Duodenal mucosa (tissue), 2 donors: ENCODE results near the gene HSPBAP1.

Experiments
- H3K27ac ChIP-seq: one replicate; pipeline ENCODE4 v1.7.0; 2013; ENCODE audit warnings: low read depth, low read length
- H3K27me3 ChIP-seq, 2 donors: one replicate each; pipeline ENCODE4 v1.7.0; 2013; ENCODE audit warnings: low read length in 2 of 2, control low read depth in 1 of 2; ENCODE audit not compliant: insufficient read depth in 2 of 2, control insufficient read depth in 1 of 2
- H3K36me3 ChIP-seq, 2 donors: one replicate each; pipeline ENCODE4 v1.7.0; 2013; ENCODE audit warnings: low read length in 2 of 2, control low read depth in 1 of 2; ENCODE audit not compliant: insufficient read depth in 2 of 2, control insufficient read depth in 1 of 2
- H3K4me1 ChIP-seq, 2 donors: one replicate each; pipeline ENCODE4 v1.7.0; 2013; ENCODE audit warnings: low read length in 2 of 2, control low read depth in 1 of 2; ENCODE audit not compliant: insufficient read depth in 2 of 2, control insufficient read depth in 1 of 2
- H3K4me3 ChIP-seq, 2 donors: one replicate each; pipeline ENCODE4 v1.7.0; 2013; ENCODE audit warnings: low read length in 2 of 2, low read depth in 1 of 2
- H3K9ac ChIP-seq, 2 donors: one replicate each; pipeline ENCODE4 v1.7.0; 2013; ENCODE audit warnings: low read length in 2 of 2, low read depth in 1 of 2
- H3K9me3 ChIP-seq, 2 donors: one replicate each; pipeline ENCODE4 v1.7.0; 2013; ENCODE audit warnings: low read length in 2 of 2, control low read depth in 1 of 2; ENCODE audit not compliant: control insufficient read depth in 1 of 2

The HSPBAP1 gene

DNA sequence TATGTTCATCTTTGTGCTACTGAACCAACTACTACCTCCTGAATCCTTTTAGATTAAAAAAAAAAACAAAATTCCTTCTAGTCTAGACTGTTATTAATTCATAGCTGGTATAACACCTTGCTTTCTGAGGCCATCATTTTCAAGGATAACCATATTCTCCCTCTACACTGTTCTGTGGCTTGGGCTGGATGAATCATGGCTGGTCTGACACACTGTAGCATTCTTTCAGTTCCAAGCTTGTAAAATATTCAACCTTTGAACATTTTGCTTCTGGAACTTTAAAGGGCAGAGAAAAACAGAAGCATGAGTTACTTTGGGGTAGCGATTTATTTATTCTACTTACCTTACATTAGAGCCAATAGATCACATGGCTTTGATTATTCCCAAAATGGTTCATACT is 7.6 kb downstream of the HSPBAP1 start:
- no peaks in the 10 kb centered on the region for H3K9me3 ChIP-seq
- H3K9ac ChIP-seq: no peak overlapping the region
- H3K4me3 ChIP-seq: no peak overlapping the region
- no peaks in the 10 kb centered on the region for H3K4me1 ChIP-seq
- no peaks in the 10 kb centered on the region for H3K36me3 ChIP-seq
- no peak overlapping the region for H3K27ac ChIP-seq
- H3K27me3 ChIP-seq: no peaks in the 10 kb centered on the region

DNA sequence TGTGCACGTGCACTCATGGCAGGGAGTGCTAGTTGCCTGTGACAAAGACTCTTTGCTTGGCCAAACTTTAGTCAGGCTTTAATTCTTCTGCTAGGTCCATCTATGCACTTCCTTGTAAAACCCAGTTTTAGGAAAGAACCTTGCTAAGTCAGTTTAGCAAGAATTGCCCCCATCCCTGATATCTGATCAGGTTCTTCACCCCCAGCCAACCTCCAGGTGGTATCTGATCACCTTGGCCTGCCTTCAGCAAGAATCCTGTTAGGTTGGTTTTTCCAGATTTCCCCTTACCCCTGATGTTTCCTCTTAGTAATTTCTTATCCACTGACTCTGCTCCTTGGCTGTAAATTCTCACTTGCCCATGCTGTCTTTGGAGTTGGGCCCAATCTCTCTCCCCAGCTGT is 8.4 kb downstream of the HSPBAP1 start:
- no peak overlapping the region for H3K9ac ChIP-seq
- no peak overlapping the region for H3K27ac ChIP-seq
- no peak overlapping the region for H3K4me3 ChIP-seq
- H3K9me3 ChIP-seq: no peaks in the 10 kb centered on the region
- H3K36me3 ChIP-seq: no peaks in the 10 kb centered on the region
- H3K27me3 ChIP-seq: no peaks in the 10 kb centered on the region
- H3K4me1 ChIP-seq: no peaks in the 10 kb centered on the region

DNA sequence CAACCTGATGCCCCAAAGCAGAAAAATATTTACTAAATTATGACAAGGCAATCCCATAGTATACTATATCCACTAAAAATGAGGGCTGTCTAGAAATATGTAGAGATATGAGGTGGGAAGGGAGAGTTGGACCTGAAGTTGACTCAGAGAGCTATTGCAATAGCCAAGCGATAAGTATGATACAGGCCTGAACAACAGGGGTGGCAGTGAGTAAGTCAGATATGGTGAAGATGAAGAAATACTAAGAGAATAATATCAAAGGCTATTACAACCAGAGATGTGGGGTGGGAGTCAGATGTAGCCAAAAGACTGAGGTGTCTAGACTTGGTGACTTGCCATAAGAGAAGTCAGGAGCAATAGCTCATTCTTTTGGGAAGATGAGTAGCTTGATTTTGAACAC is 9.2 kb downstream of the HSPBAP1 start:
- Histone ChIP-seq H3K36me3 (no peaks in the 10 kb centered on the region), H3K27ac (no peak overlapping the region), H3K9ac (no peak overlapping the region), H3K9me3 (no peaks in the 10 kb centered on the region), H3K4me1 (no peaks in the 10 kb centered on the region), H3K27me3 (no peaks in the 10 kb centered on the region), H3K4me3 (no peak overlapping the region)

DNA sequence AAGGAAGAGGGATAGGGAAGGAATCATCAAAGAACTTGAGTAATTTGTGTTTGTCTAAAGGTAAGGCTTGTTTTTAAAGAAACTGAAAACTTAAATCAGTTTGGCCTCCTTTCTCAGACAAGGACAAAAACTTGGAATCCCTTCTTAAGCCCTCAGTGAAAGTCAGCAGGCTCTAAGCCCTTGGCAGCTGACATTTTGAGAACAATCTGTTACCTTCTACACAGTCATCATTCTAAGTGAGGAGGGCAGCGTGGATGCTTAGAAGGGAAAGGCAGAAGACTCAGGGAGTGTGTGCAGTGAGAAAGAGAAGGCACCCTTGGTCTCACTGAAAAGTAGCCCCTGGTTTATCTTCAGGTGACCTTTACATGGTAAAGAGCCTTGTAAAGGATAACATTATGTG is 10.8 kb downstream of the HSPBAP1 start:
- Histone ChIP-seq H3K27me3 (no peaks in the 10 kb centered on the region), H3K4me3 (no peak overlapping the region), H3K27ac (no peak overlapping the region), H3K36me3 (no peaks in the 10 kb centered on the region), H3K4me1 (no peaks in the 10 kb centered on the region), H3K9ac (no peak overlapping the region), H3K9me3 (no peaks in the 10 kb centered on the region)

DNA sequence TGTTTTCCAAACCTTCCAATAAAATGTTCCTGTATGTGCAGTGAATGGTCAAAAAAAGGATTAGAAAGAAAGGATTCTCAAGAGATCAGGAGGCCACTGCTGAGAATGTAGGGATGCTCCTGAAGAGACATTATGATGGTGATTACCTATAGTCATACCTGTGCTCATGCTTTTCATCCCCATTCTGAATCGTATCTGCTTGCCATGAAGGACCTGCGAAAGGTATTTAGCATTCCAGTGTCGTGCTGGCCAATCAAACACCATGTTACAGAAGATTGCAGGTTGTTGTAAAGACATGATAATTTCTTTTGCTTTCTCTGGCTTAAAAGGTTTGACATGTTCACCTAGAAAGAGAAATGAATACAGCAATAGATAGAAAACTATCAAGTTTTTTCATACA is 16.1 kb downstream of the HSPBAP1 start:
- H3K4me3 ChIP-seq: no peak overlapping the region
- H3K9ac ChIP-seq: no peak overlapping the region
- no peak overlapping the region for H3K27ac ChIP-seq
- H3K4me1 ChIP-seq: peaks cover 0 to 7% of the 10 kb centered on the region in 2 donors
- H3K27me3 ChIP-seq: no peaks in the 10 kb centered on the region
- H3K36me3 ChIP-seq: peaks cover 0 to 3% of the 10 kb centered on the region in 2 donors
- H3K9me3 ChIP-seq: no peaks in the 10 kb centered on the region

DNA sequence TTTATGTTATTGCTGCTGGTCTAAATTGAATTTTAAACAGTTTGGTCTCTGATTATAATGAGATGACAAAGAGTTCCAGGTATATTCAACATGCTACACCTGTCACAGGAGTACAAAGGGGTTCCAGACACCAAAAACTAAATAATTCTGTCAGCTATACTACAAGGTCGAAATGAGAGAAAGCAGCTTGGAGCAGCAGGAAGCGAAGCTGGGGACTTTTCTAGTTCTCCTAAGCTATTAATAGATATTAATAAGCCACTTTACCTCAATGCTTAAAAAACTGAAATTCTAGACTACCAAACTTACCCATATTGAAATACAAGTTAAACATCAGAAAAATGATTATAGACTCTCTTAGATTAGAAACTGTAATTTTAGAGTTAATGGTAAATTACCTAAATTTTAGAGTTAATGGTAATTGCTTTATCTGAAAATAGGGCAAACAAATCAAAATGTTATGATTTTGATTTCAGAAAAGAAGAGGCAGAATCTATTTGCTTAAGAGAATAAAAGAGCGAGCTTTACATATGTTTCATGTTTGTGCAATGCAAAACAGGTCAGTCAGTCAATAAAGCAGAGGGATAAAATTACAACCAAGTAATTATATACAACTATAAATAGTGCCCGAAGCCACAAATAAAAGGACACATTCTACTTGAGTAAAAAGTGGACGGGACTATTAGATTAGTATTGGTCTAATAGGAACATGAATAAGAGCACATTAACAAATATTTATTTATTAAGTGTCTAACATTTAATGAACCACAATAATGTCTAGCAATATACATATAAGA is 16.8 kb downstream of the HSPBAP1 start:
- Histone ChIP-seq H3K36me3 (peaks cover 0 to 3% of the 10 kb centered on the region in 2 donors), H3K9me3 (no peaks in the 10 kb centered on the region), H3K9ac (no peak overlapping the region), H3K27me3 (no peaks in the 10 kb centered on the region), H3K4me1 (peaks cover 0 to 7% of the 10 kb centered on the region in 2 donors), H3K27ac (no peak overlapping the region), H3K4me3 (no peak overlapping the region)

DNA sequence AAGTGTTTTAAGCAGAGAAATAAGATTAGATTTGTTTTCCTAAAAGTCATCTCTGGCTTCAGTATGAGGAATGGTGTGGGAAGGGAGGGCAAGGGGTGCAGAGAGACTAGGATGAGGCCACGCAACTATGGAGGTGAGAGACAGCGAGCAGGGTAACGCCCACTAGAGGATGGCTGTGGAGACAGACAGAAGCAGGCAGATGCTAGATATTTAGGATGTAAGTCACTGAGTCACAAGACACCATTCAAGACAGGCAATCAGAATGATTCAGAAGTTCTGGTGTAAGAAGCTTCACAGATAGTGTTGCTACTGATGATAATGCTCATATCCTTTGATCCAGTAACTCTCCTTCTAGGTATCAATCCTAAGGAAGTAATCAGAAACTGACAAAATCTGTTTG is 19.1 kb downstream of the HSPBAP1 start:
- no peaks in the 10 kb centered on the region for H3K27me3 ChIP-seq
- no peak overlapping the region for H3K9ac ChIP-seq
- H3K36me3 ChIP-seq: peaks cover 0 to 3% of the 10 kb centered on the region in 2 donors
- no peaks in the 10 kb centered on the region for H3K9me3 ChIP-seq
- H3K4me1 ChIP-seq: peaks cover 0 to 7% of the 10 kb centered on the region in 2 donors
- H3K4me3 ChIP-seq: no peak overlapping the region
- H3K27ac ChIP-seq: no peak overlapping the region

DNA sequence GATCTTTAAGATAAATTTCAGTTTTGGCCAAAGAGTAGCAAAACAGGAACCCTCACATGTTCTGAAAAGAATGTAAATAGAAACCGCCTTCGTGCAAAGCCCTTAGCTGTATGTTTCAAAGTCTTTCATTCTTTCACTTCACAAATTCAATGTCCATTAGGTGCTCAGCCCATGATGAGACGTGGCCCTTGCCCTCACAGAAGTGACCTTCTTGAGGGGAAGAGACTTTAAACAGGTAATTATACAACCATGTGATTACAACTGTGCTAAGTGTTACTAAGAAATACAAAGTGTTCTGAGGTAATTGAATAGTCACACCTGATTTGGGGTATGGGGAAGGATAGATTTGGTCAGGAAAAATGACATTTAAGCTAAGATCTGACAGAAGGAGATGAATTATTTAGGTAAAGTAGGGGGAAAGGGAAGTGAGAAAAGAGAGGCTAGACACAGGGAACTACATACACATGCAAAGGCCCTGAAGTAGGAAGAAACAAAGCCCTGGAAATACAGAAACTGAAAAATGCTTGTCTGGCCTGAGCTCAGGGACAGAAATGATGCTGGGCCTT is 19.6 kb downstream of the HSPBAP1 start:
- Histone ChIP-seq H3K4me3 (no peak overlapping the region), H3K27ac (no peak overlapping the region), H3K36me3 (peaks cover 0 to 3% of the 10 kb centered on the region in 2 donors), H3K4me1 (peaks cover 0 to 7% of the 10 kb centered on the region in 2 donors), H3K9ac (no peak overlapping the region), H3K9me3 (no peaks in the 10 kb centered on the region), H3K27me3 (no peaks in the 10 kb centered on the region)

DNA sequence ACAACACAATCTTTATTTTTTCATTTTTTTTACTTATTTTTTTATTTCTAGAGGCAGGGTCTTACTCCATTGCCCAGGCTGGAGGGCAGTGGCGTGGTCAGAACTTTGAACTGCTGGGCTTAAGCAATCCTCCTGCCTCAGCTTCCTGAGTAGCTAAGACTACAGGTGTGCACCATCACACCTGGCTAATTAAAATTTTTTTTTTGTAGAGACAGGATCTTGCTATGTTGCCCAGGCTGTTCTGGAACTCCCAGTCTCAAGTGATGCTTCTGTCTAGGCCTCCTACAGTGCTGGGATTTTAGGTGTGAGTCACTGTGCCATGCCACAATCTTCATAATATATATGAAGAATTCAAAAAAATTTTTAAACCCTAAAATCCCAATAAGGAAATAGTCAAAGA is 20.8 kb downstream of the HSPBAP1 start:
- no peaks in the 10 kb centered on the region for H3K9me3 ChIP-seq
- no peaks in the 10 kb centered on the region for H3K27me3 ChIP-seq
- peaks cover 0 to 7% of the 10 kb centered on the region in 2 donors for H3K4me1 ChIP-seq
- H3K4me3 ChIP-seq: no peak overlapping the region
- no peak overlapping the region for H3K27ac ChIP-seq
- H3K9ac ChIP-seq: no peak overlapping the region
- peaks cover 0 to 3% of the 10 kb centered on the region in 2 donors for H3K36me3 ChIP-seq

DNA sequence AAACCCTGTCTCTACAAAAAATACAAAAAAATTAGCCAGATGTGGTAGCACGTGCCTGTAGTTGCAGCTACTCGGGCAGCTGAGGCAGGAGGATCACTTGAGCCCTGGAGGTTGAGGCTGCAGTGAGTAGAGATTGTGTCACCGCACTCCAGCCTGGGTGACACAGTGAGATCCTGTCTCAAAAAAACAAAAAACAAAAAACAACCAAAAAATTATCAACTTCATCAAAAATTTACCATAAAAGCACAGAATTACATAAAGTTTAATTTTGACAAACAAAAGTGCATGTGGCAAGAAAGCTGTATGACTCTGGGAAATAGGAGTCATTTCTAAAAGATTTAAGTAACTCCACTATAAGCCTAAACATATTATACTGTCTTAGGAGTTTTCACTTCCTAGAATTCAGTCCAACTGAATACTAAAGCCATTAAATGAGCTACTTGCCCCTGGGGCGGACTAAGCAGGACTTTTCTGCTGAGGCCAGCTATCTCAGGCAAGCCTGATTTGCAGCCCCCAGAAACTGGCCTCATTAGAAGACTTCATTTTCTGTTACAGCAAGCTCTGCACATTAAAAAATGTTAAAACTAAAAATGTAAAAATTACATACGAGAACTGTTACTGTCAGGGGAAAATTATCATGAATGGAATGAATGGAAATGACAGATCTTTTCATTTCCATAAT is 23.0 kb downstream of the HSPBAP1 start:
- Histone ChIP-seq H3K36me3 (peaks cover 0 to 2% of the 10 kb centered on the region in 2 donors), H3K4me1 (peaks cover 0 to 7% of the 10 kb centered on the region in 2 donors), H3K4me3 (no peak overlapping the region), H3K9me3 (no peaks in the 10 kb centered on the region), H3K27ac (no peak overlapping the region), H3K9ac (no peak overlapping the region), H3K27me3 (no peaks in the 10 kb centered on the region)
